ENCODE data around the gene ZBTB2. TPM values are rescaled to one million over a fixed set of nuclear protein-coding genes. Genes with fewer than 3 reads are reported as not detected.

The ZBTB2 gene
- total RNA-seq, 6 donors from 2014 or later = 4.2 to 18.5 (median 10.9) TPM

- Histone ChIP-seq H3K4me3 (no peak overlapping the region), H3K9me3 (no peaks in the 10 kb centered on the region), H3K4me1 (no peaks in the 10 kb centered on the region), H3K27ac (no peak overlapping the region), H3K36me3 (peaks cover 0 to 71% (median 39%) of the 10 kb centered on the region in 4 donors), H3K27me3 (no peaks in the 10 kb centered on the region)
- TF ChIP-seq POLR2AphosphoS5 (IDR thresholded peaks at IDR 0.05) (no peak), POLR2A (IDR thresholded peaks at IDR 0.05) (no peak), CTCF (IDR thresholded peaks at IDR 0.05) (no peak), EP300 (IDR thresholded peaks at IDR 0.05) (no peak)
- WGBS, 2 donors = 85 to 89% methylated on average over 3 of the region's 3 CpGs
- no peak for ATAC-seq (ENCODE audit: low FRiP score in 2 of 2)
- no peak for DNase-seq
Measured at GRCh38 chr6:151430886-151431285, 39.5 kb upstream of the ZBTB2 start.

GRCh38 chr6:151428093-151428735, 36.9 kb upstream of the ZBTB2 start:
- Histone ChIP-seq H3K36me3 (peaks cover 0 to 83% (median 53%) of the 10 kb centered on the region in 4 donors), H3K4me3 (no peak overlapping the region)

DNA sequence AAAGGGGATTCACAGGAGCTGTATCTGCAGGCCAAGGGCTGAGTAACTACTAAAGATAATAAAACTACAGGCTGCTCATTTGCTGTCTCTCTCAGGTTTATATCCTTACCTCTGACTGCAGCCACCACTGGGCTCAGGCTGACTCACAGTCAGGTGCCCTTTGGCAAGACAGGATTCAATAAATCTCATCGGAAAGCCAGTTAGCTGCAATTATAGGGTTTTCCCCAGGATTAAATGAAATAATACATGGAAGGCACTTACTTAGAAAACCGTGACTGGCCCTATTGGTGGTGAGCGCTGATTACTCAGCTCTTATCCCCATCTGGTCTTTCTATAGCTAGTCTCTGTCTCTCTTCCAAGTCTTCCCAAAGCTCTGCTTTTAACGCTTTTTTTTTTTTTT, 34.2 kb upstream of the ZBTB2 start:
- WGBS, 2 donors = 92 to 97% methylated on average over 4 of the region's 4 CpGs
- Histone ChIP-seq H3K27me3 (no peaks in the 10 kb centered on the region), H3K27ac (no peak overlapping the region), H3K36me3 (peaks cover 0 to 73% (median 46%) of the 10 kb centered on the region in 4 donors), H3K9me3 (no peaks in the 10 kb centered on the region), H3K4me3 (no peak overlapping the region), H3K4me1 (no peaks in the 10 kb centered on the region)
- TF ChIP-seq POLR2AphosphoS5 (IDR thresholded peaks at IDR 0.05) = no peak
- no peak for TF ChIP-seq EP300 (IDR thresholded peaks at IDR 0.05)
- no peak for TF ChIP-seq CTCF (IDR thresholded peaks at IDR 0.05)
- no peak for DNase-seq
- no peak for ATAC-seq (ENCODE audit: low FRiP score in 2 of 2)

More at GRCh38 chr6:151428093-151428735, 36.9 kb upstream of the ZBTB2 start:
- WGBS, 2 donors = 93 to 96% methylated on average over 4 of the region's 4 CpGs
- Histone ChIP-seq H3K27me3 (no peaks in the 10 kb centered on the region), H3K27ac (no peak overlapping the region), H3K9me3 (no peaks in the 10 kb centered on the region), H3K4me1 (no peaks in the 10 kb centered on the region)
- TF ChIP-seq POLR2AphosphoS5 (IDR thresholded peaks at IDR 0.05) (no peak), CTCF (IDR thresholded peaks at IDR 0.05) (no peak), EP300 (IDR thresholded peaks at IDR 0.05) (no peak), POLR2A (IDR thresholded peaks at IDR 0.05) (no peak)
- ATAC-seq (ENCODE audit: low FRiP score in 2 of 2) (no peak), DNase-seq (no peak)

DNA sequence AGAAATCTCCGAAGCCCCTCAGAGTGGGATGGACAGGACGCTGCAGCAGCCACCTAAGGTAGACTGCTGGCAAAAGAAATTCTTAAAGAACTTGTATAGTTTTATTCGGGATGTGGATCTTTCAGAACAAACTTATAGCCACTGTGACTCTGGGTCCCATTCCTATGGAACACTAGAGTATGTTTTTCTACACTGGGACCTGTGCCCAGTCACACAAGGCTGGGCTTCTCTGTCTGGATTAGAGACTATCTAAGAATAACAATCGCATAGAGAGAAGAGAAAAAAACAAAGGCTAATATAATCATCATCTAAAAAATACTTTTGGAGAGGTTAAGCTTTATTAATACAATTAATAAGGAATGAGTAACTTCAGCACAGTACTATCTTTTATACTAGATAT, 31.6 kb upstream of the ZBTB2 start:
- 93 to 94% methylated on average over 4 of the region's 4 CpGs for WGBS, 2 donors
- peaks cover 0 to 66% (median 36%) of the 10 kb centered on the region in 4 donors for H3K36me3 ChIP-seq
- no peak for DNase-seq

More for the DNA sequence above, 31.6 kb upstream of the ZBTB2 start:
- no peak for TF ChIP-seq POLR2AphosphoS5 (IDR thresholded peaks at IDR 0.05)
- no peak for TF ChIP-seq CTCF (IDR thresholded peaks at IDR 0.05)
- TF ChIP-seq EP300 (IDR thresholded peaks at IDR 0.05) = no peak
- no peak for TF ChIP-seq POLR2A (IDR thresholded peaks at IDR 0.05)
- Histone ChIP-seq H3K9me3 (no peaks in the 10 kb centered on the region), H3K27me3 (no peaks in the 10 kb centered on the region), H3K27ac (no peak overlapping the region), H3K4me1 (no peaks in the 10 kb centered on the region), H3K4me3 (no peak overlapping the region)
- ATAC-seq (ENCODE audit: low FRiP score in 2 of 2) = no peak

Data from upper lobe of left lung (tissue), 6 donors.